Right ventricle myocardium superior (tissue), 1 donor: ENCODE results near the gene ARHGAP30. TPM values are rescaled to one million over a fixed set of nuclear protein-coding genes. Genes with fewer than 3 reads are reported as not detected.

Experiments used
- ATAC-seq: fragments of 200-7000 bp; cut with Tn5 transposase; one replicate; pipeline ENCODE4 v1.9.1; 2020; ENCODE audit warnings: mild to moderate bottlenecking; ENCODE audit not compliant: poor library complexity
- DNase-seq: peaks from one replicate; pipeline ENCODE4 v3.0.0-alpha.2; 2020
- intact Hi-C: fragments of 100-400 bp; cut with DNase I; formaldehyde crosslinking; loops from one replicate; pipeline ENCODE4 v1.11.2; 2022
- total RNA-seq: library from RNA; stranded (reverse); fragmentation: NEBNext Ultra II Directional; extraction: Animal tissue kit (Norgen Biotek cat#: 25700); gene quantifications from one replicate; pipeline ENCODE4 v1.2.1, GENCODE V29; 2021
- donor health status: DM: no; HTN: yes; CAD: no; lungs with severe emphysema.

ARHGAP30 gene
- total RNA-seq, 1 donor from 2014 or later: 3.3 TPM

DNA sequence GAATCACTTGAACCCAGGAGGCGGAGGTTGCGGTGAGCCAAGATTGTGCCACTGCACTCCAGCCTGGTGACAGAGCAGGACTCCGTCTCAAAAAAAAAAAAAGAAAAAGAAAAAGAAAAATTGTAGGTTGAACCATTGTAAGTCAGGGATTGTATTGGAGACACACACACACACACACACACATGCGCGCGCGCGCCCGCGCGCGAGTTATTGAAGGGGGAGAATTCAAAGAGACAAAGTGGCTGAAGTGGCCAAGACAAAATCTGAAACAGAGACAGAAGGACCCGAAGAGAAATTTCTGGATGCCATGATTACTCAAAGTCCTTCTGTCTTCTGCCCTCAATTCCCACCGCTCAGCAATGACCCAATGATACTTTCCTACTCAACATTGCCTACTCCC, 24.8 kb upstream of the ARHGAP30 start:
- ATAC-seq (no peak), DNase-seq (no peak)
- intact Hi-C loops: no loop called here

DNA sequence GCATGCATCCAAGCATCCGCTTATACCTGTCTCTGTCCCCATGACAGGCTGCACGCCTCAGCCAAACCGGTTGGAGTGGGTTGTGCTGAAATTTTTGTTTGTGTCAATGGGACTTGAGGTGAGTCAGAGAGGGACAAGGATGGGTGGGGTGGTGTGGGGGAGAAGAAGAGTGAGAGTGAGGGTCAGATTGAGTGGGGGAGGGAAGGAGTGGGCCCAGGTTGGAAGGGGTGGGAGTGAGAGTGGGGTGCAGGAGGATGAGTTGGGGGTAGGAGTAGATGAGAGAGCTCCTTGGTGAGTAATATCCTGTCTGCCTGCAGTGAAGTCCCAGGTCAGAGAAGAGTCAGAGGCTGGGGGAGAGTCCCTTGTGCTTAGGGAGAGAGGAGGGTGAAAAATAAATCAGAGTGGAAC, 22.9 kb upstream of the ARHGAP30 start:
- ATAC-seq (no peak), DNase-seq (no peak)
- intact Hi-C loops: no loop called here

- no peak for ATAC-seq
- intact Hi-C loops: no loop called here
These were observed 22.3 kb upstream of the ARHGAP30 start for GRCh38 chr1:161091796-161092507.

DNA sequence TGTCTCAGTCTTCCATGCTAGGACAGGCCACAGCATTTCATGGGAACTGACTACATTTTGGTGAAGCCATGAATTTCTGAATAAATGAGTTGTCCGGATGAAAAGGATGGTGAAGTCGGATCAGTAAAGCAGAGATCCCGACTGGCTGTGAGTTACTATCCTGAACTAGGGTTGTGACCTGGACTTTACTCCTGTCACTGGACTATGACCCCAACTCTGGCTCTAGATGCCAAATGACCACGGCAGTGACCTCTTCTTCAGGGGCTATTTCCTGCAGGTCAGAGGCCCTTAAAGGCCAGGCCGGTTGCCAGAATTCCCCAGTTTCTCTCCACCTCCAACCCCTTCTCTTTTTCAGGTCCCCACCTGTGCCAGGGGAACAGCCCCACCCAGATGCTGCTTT, 21.4 kb upstream of the ARHGAP30 start:
- ATAC-seq (no peak), DNase-seq (no peak)
- intact Hi-C loops: no loop called here

More at GRCh38 chr1:161091796-161092507, 22.3 kb upstream of the ARHGAP30 start:
- no peak for DNase-seq

GRCh38 chr1:161090617-161091016, 20.9 kb upstream of the ARHGAP30 start:
- intact Hi-C loops: no loop called here
- ATAC-seq (no peak), DNase-seq (no peak)

DNA sequence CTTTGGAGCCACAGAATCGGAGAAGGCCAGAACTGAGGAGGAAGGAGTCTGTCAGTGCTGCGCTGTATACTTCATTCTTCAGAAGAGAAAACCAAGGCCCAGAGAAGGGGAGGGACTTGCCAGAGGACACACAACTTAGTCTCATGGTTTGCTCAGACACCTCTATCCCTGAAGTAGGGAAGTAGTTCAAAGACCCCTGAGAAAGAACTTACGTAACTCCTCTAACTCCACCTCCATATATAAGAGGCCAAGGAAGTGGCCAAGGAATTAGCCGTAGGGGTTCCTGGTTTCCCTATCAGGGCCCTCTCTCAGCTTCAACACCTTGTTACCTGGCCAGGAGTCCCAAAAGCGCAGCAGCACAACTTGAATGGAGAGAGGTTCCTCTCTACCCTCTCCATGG, 20.2 kb upstream of the ARHGAP30 start:
- DNase-seq: no peak
- ATAC-seq: no peak
- intact Hi-C loops: no loop called here

GRCh38 chr1:161089251-161089924, 19.7 kb upstream of the ARHGAP30 start, which contains the start of gene NECTIN4:
NECTIN4 (minus strand) TSS chr1:161089558; CDS start chr1:161089296, 262 bp downstream.
- intact Hi-C loops: no loop called here
- no peak for ATAC-seq
- DNase-seq: no peak

DNA sequence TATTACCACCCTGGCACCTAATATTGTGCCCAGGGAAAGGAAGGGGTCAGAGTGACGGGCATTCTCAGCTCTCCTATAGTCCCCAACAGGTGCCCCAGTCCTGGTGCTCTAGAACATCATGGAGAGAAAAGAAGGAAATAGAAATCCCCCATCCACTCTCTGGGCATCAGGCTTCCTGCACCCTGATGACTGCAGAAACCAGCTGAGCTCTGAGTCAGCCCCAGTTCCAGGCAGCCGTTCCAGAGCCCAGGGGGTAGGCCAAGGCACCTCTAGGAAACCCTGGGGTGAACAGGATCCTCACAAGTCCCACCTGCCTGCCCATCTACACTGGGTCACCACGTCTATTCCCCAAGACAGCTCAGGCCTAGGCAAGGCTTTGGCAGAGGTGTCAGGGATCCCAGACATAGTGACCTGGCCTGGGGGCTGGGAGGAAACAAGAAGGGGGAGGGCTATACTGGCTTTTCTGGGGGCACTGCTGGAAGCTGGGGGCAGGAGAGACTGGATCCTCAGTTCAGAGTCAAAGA, 19.0 kb upstream of the ARHGAP30 start:
- DNase-seq (no peak), ATAC-seq (no peak)
- intact Hi-C loops: no loop called here

GRCh38 chr1:161086457-161086856, 16.8 kb upstream of the ARHGAP30 start:
- DNase-seq: no peak
- intact Hi-C loops: no loop called here
- ATAC-seq: no peak

DNA sequence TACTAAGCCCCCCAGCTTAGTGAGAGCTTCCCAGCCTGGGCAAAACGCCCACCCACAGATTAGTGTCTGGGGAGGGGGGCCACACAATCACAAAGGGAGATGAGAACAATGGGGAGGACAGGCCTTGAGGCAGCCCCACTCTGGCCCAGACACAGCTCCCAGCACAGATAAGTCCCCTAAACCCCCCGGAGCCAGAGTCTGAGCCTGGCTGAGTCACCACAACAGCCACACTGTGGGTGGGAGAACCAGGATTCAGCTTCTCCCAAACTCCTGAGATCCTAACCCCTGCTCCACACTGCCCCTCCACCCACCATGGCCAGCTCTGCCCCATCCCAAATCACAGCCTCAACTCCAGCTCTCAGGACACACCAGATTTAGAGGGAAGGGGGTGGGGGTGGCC, 15.5 kb upstream of the ARHGAP30 start:
- DNase-seq: no peak
- no peak for ATAC-seq
- intact Hi-C loops: no loop called here

GRCh38 chr1:161084597-161084988, 14.9 kb upstream of the ARHGAP30 start:
- ATAC-seq (no peak), DNase-seq (no peak)
- intact Hi-C loops: no loop called here

GRCh38 chr1:161083748-161084596, 14.3 kb upstream of the ARHGAP30 start:
- intact Hi-C loops: no loop called here
- ATAC-seq: no peak
- DNase-seq: no peak

GRCh38 chr1:161082996-161083747, 13.5 kb upstream of the ARHGAP30 start:
- intact Hi-C loops: no loop called here
- DNase-seq (peak; percentile 84), ATAC-seq (peak; percentile 90)

GRCh38 chr1:161082483-161082882, 12.8 kb upstream of the ARHGAP30 start:
- ATAC-seq: no peak
- intact Hi-C loops: no loop called here

DNA sequence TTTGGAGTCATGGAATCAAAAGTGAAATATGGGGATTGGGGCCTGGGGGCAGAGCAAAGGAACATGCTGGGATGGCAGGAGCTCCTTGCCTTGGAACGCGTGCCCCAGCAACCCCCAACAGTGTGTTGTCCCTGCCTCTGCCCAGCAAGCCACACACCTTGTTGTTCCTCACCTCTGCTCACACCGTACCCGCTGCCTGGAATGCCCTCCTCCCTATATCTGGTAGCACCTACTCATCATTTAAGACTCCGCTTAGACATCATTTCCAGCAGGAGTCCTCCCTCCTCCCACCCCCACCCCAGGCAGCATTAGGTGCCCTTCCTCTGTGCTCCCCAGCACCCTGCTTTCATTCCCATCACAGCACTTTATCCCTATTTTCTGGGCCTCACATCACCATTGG, 11.8 kb upstream of the ARHGAP30 start:
- intact Hi-C loops: no loop called here
- ATAC-seq (no peak), DNase-seq (no peak)

More at GRCh38 chr1:161082483-161082882, 12.8 kb upstream of the ARHGAP30 start:
- no peak for DNase-seq

GRCh38 chr1:161080441-161081405, 11.0 kb upstream of the ARHGAP30 start:
- no peak for ATAC-seq
- intact Hi-C loops: no loop called here
- DNase-seq: no peak

DNA sequence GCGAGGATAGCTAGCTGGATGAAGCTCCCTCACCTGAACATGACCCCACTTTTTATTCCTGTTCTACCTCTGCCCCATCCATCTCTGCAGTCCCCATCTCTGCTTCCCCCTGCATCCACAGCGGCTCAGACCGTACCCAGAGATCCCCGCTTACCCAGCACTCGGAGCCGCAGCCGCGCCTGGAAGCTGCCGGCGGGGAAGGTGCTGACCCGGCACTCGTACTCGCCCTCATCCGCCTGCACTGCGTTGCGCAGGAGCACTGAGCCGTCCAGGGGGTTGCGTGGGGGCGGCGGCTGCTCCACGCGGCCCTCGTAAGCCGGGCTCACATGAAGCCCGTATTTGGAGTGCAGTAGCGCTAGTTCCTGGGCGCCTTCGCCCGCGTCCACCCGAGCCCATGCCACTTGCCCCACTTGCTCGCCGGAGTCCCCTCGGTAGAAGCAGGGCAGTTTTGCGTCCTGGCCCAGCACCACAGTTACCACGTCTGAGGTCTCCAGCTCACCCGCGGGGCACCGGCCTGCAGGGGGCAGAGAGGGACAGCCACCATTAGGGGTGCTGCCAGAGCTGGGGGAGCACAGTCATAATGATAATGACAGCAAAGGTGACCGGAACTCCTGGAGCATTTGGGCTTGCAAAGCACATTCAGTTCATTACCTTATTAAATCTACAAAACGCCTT, 9.9 kb upstream of the ARHGAP30 start:
- intact Hi-C loops: no loop called here
- ATAC-seq (no peak), DNase-seq (no peak)
